ENCODE results near the gene PTK7.
"Not testable (repeated sequence)": the region's sequence is repeated elsewhere in the genome, so short reads cannot be mapped to it uniquely, and the experiment has no call there.

- TF ChIP-seq ISL1 (CRISPR knock-in tag; IDR thresholded peaks at IDR 0.05); ZC3H10 (CRISPR knock-in tag; IDR thresholded peaks at IDR 0.05); RARB (CRISPR knock-in tag; IDR thresholded peaks at IDR 0.05); CSDC2 (CRISPR knock-in tag; IDR thresholded peaks at IDR 0.05); ZFP3 (CRISPR knock-in tag; IDR thresholded peaks at IDR 0.05); BACH2 (CRISPR knock-in tag; IDR thresholded peaks at IDR 0.05; ENCODE audit: borderline replicate concordance); PATZ1 (CRISPR knock-in tag; IDR thresholded peaks at IDR 0.05; ENCODE audit: borderline replicate concordance); OSR1 (CRISPR knock-in tag; IDR thresholded peaks at IDR 0.05); SNAI2 (CRISPR knock-in tag; IDR thresholded peaks at IDR 0.05); ZNF8 (CRISPR knock-in tag; IDR thresholded peaks at IDR 0.05); GLIS3 (CRISPR knock-in tag; IDR thresholded peaks at IDR 0.05): not testable (repeated sequence)
These were observed 34.6 kb upstream of the PTK7 start for GRCh38 chr6:43041475-43041874.

Measured in SK-N-SH treated with all-trans-retinoic acid at 6 μM for 48 hours (cell line).